Mesendoderm (in vitro differentiated cells): Measurements from ENCODE around the gene PTPRG.
"Not testable (repeated sequence)": the region's sequence is repeated elsewhere in the genome, so short reads cannot be mapped to it uniquely, and the experiment has no call there.

Experiments used
- DNase-seq: peaks from one replicate; pipeline ENCODE4 v3.0.0; 2013
- H2AK5ac ChIP-seq: 2 replicates; pipeline ENCODE4 v1.6.1; 2013; ENCODE audit warnings: low read length, inconsistent platforms
- H2BK120ac ChIP-seq: 2 replicates; pipeline ENCODE4 v1.6.1; 2013; ENCODE audit warnings: low read depth, mild to moderate bottlenecking, low read length, moderate library complexity, mixed read lengths
- H2BK15ac ChIP-seq: replicated peaks from 2 replicates; pipeline ENCODE4 v1.6.1; 2013; ENCODE audit warnings: low read depth, mild to moderate bottlenecking, moderate library complexity
- H2BK5ac ChIP-seq: 2 replicates; pipeline ENCODE4 v1.6.1; 2013; ENCODE audit warnings: low read length, inconsistent platforms
- H3K18ac ChIP-seq: 2 replicates; pipeline ENCODE4 v1.6.1; 2013; ENCODE audit warnings: mild to moderate bottlenecking, low read length, mixed read lengths
- H3K23ac ChIP-seq: one replicate; pipeline ENCODE4 v1.6.1; 2013; ENCODE audit warnings: low read length
- H3K27ac ChIP-seq: 2 replicates; pipeline ENCODE4 v1.5.1; 2013; ENCODE audit warnings: low read depth, mild to moderate bottlenecking, inconsistent platforms, low read length, moderate library complexity
- H3K27me3 ChIP-seq: 2 replicates; pipeline ENCODE4 v1.6.1; 2013; ENCODE audit warnings: low read length, control low read depth, mild to moderate bottlenecking, inconsistent platforms; ENCODE audit not compliant: insufficient read depth, poor library complexity
- H3K36me3 ChIP-seq: 2 replicates; pipeline ENCODE4 v1.6.1; 2013; ENCODE audit warnings: low read length, inconsistent platforms; ENCODE audit not compliant: control insufficient read depth, insufficient read depth
- H3K4ac ChIP-seq: one replicate; pipeline ENCODE4 v1.6.1; 2013; ENCODE audit warnings: low read depth, mild to moderate bottlenecking, low read length, moderate library complexity
- H3K4me1 ChIP-seq: 2 replicates; pipeline ENCODE4 v1.6.1; 2013; ENCODE audit warnings: low read depth, low read length, inconsistent platforms; ENCODE audit not compliant: control insufficient read depth
- H3K4me2 ChIP-seq: 2 replicates; pipeline ENCODE4 v1.6.1; 2013; ENCODE audit warnings: low read length
- H3K4me3 ChIP-seq: 2 replicates; pipeline ENCODE4 v1.5.1; 2013; ENCODE audit warnings: mild to moderate bottlenecking, low read length
- H3K56ac ChIP-seq: one replicate; pipeline ENCODE4 v1.6.1; 2013; ENCODE audit warnings: low read length
- H3K79me1 ChIP-seq: 2 replicates; pipeline ENCODE4 v1.6.1; 2013; ENCODE audit warnings: low read length, inconsistent platforms
- H3K79me2 ChIP-seq: 2 replicates; pipeline ENCODE4 v1.6.1; 2013; ENCODE audit warnings: mild to moderate bottlenecking, low read length; ENCODE audit not compliant: control insufficient read depth, insufficient read depth
- H3K9ac ChIP-seq: 2 replicates; pipeline ENCODE4 v1.6.1; 2013; ENCODE audit warnings: low read length, inconsistent platforms
- H4K5ac ChIP-seq: one replicate; pipeline ENCODE4 v1.6.1; 2013; ENCODE audit warnings: low read length
- H4K8ac ChIP-seq: one replicate; pipeline ENCODE4 v1.6.1; 2013; ENCODE audit warnings: low read depth, mild to moderate bottlenecking, control low read depth, low read length, moderate library complexity
- WGBS: extraction: QIAGEN DNeasy Blood & Tissue Kit; methylation state at CpG from one replicate; pipeline ENCODE4 v1.1.7; 2013; ENCODE audit warnings: low lambda C conversion rate, missing lambda C conversion rate; ENCODE audit not compliant: insufficient coverage; ENCODE audit errors: extremely low coverage; 5-methylcytosine and 5-hydroxymethylcytosine counted together

Gene PTPRG

DNA sequence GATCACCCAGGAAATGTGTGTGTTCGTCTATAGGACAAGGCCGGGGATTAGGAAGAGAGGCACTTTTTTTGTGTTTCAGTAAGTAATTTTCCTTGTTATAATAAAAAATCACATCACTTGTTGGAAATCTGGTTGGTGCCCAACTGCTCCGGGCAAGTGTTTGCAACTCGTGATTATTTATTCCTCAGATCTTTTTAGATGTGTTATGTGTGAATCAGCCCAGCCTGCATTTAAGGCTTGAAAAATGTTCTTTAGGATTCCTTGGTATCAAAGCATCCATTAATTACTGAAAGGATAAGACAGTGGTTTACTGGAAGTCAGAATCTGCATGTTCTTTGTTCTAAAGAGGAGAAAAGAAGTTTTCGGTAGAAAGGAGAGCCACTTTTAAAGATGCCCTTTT is 466.4 kb downstream of the PTPRG start:
- no peaks in the 10 kb centered on the region for H3K27me3 ChIP-seq
- no peaks in the 10 kb centered on the region for H3K36me3 ChIP-seq
- H2BK120ac ChIP-seq: no peak overlapping the region
- H3K9ac ChIP-seq: no peak overlapping the region
- no peak overlapping the region for H3K4ac ChIP-seq
- peaks cover 5% of the 10 kb centered on the region for H3K79me2 ChIP-seq
- WGBS: no CpG with 5 or more reads among the region's 5 CpGs
- H2BK15ac ChIP-seq: no peak overlapping the region
- H3K56ac ChIP-seq: no peak overlapping the region
- H3K27ac ChIP-seq: no peak overlapping the region
- no peak for DNase-seq
- H3K23ac ChIP-seq: no peak overlapping the region
- no peak overlapping the region for H3K4me2 ChIP-seq
- H2BK5ac ChIP-seq: no peak overlapping the region
- H3K79me1 ChIP-seq: peaks cover 6% of the 10 kb centered on the region
- peaks cover 2% of the 10 kb centered on the region for H3K4me1 ChIP-seq
- no peak overlapping the region for H4K5ac ChIP-seq
- H3K18ac ChIP-seq: no peak overlapping the region
- H3K4me3 ChIP-seq: no peak overlapping the region
- H4K8ac ChIP-seq: no peak overlapping the region
- no peak overlapping the region for H2AK5ac ChIP-seq

- Histone ChIP-seq H3K4me2 (no peak overlapping the region), H3K79me1 (peaks cover 7% of the 10 kb centered on the region), H4K8ac (no peak overlapping the region), H2AK5ac (no peak overlapping the region), H3K23ac (no peak overlapping the region), H3K27ac (no peak overlapping the region), H3K4ac (no peak overlapping the region), H3K56ac (no peak overlapping the region), H3K27me3 (no peaks in the 10 kb centered on the region), H3K4me1 (peaks cover 2% of the 10 kb centered on the region), H3K9ac (no peak overlapping the region), H3K4me3 (no peak overlapping the region), H4K5ac (no peak overlapping the region), H2BK120ac (no peak overlapping the region), H2BK15ac (no peak overlapping the region), H3K79me2 (peaks cover 5% of the 10 kb centered on the region), H2BK5ac (no peak overlapping the region), H3K36me3 (no peaks in the 10 kb centered on the region), H3K18ac (no peak overlapping the region)
- DNase-seq: no peak
- WGBS: no CpG with 5 or more reads among the region's 5 CpGs
Observed at GRCh38 chr3:62028236-62028635, 466.9 kb downstream of the PTPRG start.

DNA sequence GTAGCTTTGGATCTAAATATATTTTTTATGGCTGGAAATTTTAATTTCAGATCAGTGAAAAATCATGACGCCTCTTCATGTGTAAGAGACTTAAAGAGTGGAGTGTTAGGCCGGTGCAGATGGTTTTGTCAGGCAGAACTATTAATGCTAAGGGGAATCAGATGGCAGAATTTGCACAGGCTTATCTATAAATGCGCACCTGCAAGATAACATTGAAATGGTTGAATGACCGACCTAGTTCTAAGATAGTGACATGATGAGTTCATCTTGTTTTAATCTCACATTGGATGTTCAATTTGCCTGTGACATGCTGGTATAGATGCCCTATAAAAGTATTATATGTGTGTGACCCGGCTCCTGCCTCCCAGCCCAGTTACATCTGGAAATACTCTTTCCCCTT is 471.4 kb downstream of the PTPRG start:
- H3K79me1 ChIP-seq: peaks cover 11% of the 10 kb centered on the region
- H3K27me3 ChIP-seq: no peaks in the 10 kb centered on the region
- H3K56ac ChIP-seq: no peak overlapping the region
- H3K36me3 ChIP-seq: no peaks in the 10 kb centered on the region
- no peak overlapping the region for H3K4me2 ChIP-seq
- H3K79me2 ChIP-seq: peaks cover 5% of the 10 kb centered on the region
- H3K4me1 ChIP-seq: no peaks in the 10 kb centered on the region
- H3K27ac ChIP-seq: no peak overlapping the region
- no peak overlapping the region for H3K23ac ChIP-seq
- no peak overlapping the region for H3K18ac ChIP-seq
- WGBS: no CpG with 5 or more reads among the region's 5 CpGs
- H3K4ac ChIP-seq: no peak overlapping the region
- H3K4me3 ChIP-seq: no peak overlapping the region
- H4K8ac ChIP-seq: no peak overlapping the region
- H2BK120ac ChIP-seq: no peak overlapping the region
- no peak overlapping the region for H2BK15ac ChIP-seq
- no peak overlapping the region for H2AK5ac ChIP-seq
- H2BK5ac ChIP-seq: no peak overlapping the region
- H3K9ac ChIP-seq: no peak overlapping the region
- DNase-seq: no peak
- H4K5ac ChIP-seq: no peak overlapping the region

- Histone ChIP-seq H3K4me3 (no peak overlapping the region), H4K8ac (no peak overlapping the region), H2AK5ac (no peak overlapping the region), H3K79me2 (peaks cover 5% of the 10 kb centered on the region), H3K23ac (no peak overlapping the region), H3K9ac (no peak overlapping the region), H2BK5ac (no peak overlapping the region), H3K4me1 (no peaks in the 10 kb centered on the region), H3K27ac (no peak overlapping the region), H3K27me3 (no peaks in the 10 kb centered on the region), H3K4ac (no peak overlapping the region), H3K4me2 (no peak overlapping the region), H3K18ac (no peak overlapping the region), H2BK120ac (no peak overlapping the region), H2BK15ac (no peak overlapping the region), H3K56ac (no peak overlapping the region), H4K5ac (no peak overlapping the region), H3K79me1 (peaks cover 7% of the 10 kb centered on the region), H3K36me3 (no peaks in the 10 kb centered on the region)
- WGBS: no CpG with 5 or more reads among the region's 4 CpGs
- no peak for DNase-seq
Observed at GRCh38 chr3:62035402-62036057, 474.2 kb downstream of the PTPRG start.

DNA sequence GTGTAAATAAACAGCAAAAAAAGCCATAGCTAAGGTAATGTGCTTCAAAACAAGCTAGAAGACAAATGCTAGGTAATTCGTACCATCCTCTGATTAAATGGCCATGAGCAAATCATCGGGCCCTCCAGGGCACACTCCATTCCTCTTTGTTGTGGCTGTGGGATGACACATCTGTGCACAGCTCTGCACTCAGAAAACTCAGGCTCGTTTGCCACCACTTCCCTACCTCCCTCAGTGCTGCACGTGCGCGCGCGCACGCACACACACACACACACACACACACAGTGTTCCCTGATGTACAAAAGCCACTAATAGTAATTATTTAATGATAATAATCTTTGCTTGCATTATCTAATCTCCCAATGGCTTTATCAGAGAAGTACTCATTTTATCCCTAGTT is 475.4 kb downstream of the PTPRG start:
- H2BK120ac ChIP-seq: no peak overlapping the region
- no peak overlapping the region for H2BK5ac ChIP-seq
- H3K18ac ChIP-seq: no peak overlapping the region
- no peak overlapping the region for H4K5ac ChIP-seq
- H3K9ac ChIP-seq: no peak overlapping the region
- H3K36me3 ChIP-seq: no peaks in the 10 kb centered on the region
- peaks cover 7% of the 10 kb centered on the region for H3K79me1 ChIP-seq
- no peak overlapping the region for H3K27ac ChIP-seq
- H3K4me1 ChIP-seq: no peaks in the 10 kb centered on the region
- H3K23ac ChIP-seq: no peak overlapping the region
- no peak overlapping the region for H3K4ac ChIP-seq
- no peak overlapping the region for H3K4me3 ChIP-seq
- H3K4me2 ChIP-seq: no peak overlapping the region
- no peaks in the 10 kb centered on the region for H3K27me3 ChIP-seq
- no CpG with 5 or more reads among the region's 9 CpGs for WGBS
- H3K79me2 ChIP-seq: peaks cover 3% of the 10 kb centered on the region
- no peak overlapping the region for H3K56ac ChIP-seq
- no peak overlapping the region for H4K8ac ChIP-seq
- H2BK15ac ChIP-seq: no peak overlapping the region
- no peak for DNase-seq
- no peak overlapping the region for H2AK5ac ChIP-seq

- not testable (repeated sequence) for H3K27ac ChIP-seq, H2BK5ac ChIP-seq, H3K27me3 ChIP-seq, H3K36me3 ChIP-seq, H3K23ac ChIP-seq, H3K9ac ChIP-seq, DNase-seq, H3K79me1 ChIP-seq, H3K4me1 ChIP-seq, H2BK15ac ChIP-seq, H2AK5ac ChIP-seq, H3K4ac ChIP-seq, H3K4me2 ChIP-seq, H2BK120ac ChIP-seq, H3K56ac ChIP-seq, H3K79me2 ChIP-seq, H4K8ac ChIP-seq, H3K18ac ChIP-seq, H3K4me3 ChIP-seq, H4K5ac ChIP-seq
- no CpG with 5 or more reads among the region's 4 CpGs for WGBS
Observed at GRCh38 chr3:62038798-62039197, 477.4 kb downstream of the PTPRG start.
